Astrocyte of the spinal cord (primary cell): Measurements from ENCODE around the gene BARD1.
A peak's percentile ranks its signal among the peaks of the same experiment; 100 is the strongest.

Experiments used
- DNase-seq: peaks from one replicate; pipeline ENCODE4 v3.0.0; 2011; ENCODE audit warnings: low read depth, low spot score
- H3K4me3 ChIP-seq: 2 replicates; pipeline ENCODE4 v1.5.1; 2011; ENCODE audit warnings: low read depth, mild to moderate bottlenecking, low read length, moderate library complexity
- CTCF ChIP-seq: IDR thresholded peaks from 2 replicates; pipeline ENCODE4 v1.5.1; 2012; ENCODE audit warnings: low read depth, mild to moderate bottlenecking, low read length, inconsistent platforms
- in situ Hi-C: cut with HindIII; loops from 2 replicates; pipeline ENCODE4 v1.10.0; 2017; ENCODE audit warnings: low sequenced_read_pairs

BARD1 gene

GRCh38 chr2:214808981-214809750 lies at the start of gene BARD1:
Gene BARD1 (minus strand): TSS chr2:214809683. CDS start chr2:214809569, 114 bp downstream.
- in situ Hi-C loops: no loop called here
- TF ChIP-seq CTCF: no peak
- DNase-seq: peak; percentile 62
- H3K4me3 ChIP-seq: peak within 1 kb of the TSS; percentile 91

- peak; percentile 37 for DNase-seq
- no peak overlapping the region for H3K4me3 ChIP-seq
- in situ Hi-C loops: no loop called here
- no peak for TF ChIP-seq CTCF
Observed at GRCh38 chr2:214856137-214856536, 46.7 kb upstream of the BARD1 start.

GRCh38 chr2:214853906-214854305 lies 44.4 kb upstream of the BARD1 start:
- no peak for TF ChIP-seq CTCF
- DNase-seq: no peak
- in situ Hi-C loops: no loop called here
- no peak overlapping the region for H3K4me3 ChIP-seq

DNA sequence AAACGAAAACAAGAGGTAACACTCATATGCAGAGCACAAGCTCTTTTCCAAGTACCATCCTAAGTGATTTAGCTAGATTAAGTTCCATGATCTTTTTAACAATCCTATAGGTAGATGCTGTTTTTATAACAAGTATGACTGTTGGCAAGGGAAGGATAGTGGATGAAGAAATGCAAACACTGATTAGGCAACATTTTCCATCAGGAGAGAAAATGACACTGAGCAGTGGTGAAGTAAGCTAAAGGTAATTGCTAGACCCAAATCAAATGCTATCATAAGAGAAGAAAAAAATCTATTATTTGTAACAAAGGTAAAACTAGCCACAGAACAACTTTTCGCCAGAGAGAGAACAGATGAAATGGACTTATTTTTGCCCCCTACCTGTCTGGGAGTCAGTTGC lies 34.3 kb upstream of the BARD1 start:
- TF ChIP-seq CTCF: no peak
- in situ Hi-C loops: no loop called here
- DNase-seq: no peak
- no peak overlapping the region for H3K4me3 ChIP-seq

DNA sequence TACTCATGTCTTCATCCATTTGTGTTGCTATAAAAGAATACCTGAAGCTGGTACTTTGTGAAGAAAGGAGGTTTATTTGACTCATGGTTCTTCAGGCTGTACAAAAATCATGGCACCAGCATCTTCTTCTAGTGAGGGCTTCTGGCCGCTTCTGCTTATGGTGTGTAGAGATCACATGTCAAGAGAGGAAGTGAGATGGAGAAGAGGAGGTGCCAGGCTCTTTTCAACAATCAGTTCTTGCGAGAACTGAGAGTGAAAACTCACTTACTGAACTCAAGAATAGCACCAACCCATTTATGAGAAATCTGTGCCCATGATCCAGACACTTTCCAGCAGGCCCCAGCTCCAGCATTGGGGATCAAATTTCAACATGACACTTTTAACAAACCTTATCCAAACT lies 30.0 kb upstream of the BARD1 start:
- H3K4me3 ChIP-seq: no peak overlapping the region
- DNase-seq: no peak
- TF ChIP-seq CTCF: no peak
- in situ Hi-C loops: no loop called here

- no peak for DNase-seq
- in situ Hi-C loops: no loop called here
- no peak overlapping the region for H3K4me3 ChIP-seq
- TF ChIP-seq CTCF: no peak
Observed at GRCh38 chr2:214837466-214837865, 28.0 kb upstream of the BARD1 start.
